ENCODE measurements around the gene WNT7B. TPM values are rescaled to one million over a fixed set of nuclear protein-coding genes. Genes with fewer than 3 reads are reported as not detected.

The WNT7B gene
- polyA plus RNA-seq, 1 of the 3 experiments (the other 2 are of a cell fraction), result 0.13 TPM

DNA sequence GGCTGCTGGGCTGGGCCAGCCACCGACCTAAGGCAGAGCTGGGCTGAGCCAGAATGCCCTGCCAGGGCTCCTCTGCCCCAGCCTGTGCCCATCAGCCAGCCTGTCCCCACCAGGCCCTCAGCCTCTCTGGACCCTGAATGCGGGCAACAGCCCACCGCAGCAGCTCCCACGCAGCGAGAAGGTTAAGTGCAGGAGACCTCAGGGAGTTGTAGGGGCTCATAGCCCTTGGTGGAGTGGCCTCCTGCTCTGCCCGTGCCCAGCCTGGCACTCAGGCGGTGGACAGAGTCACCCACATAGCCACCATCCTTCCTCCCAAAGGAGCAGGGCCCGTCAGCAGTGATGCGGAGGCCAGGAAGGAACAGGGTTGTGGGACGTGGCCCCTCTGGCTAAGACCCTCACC is 19.1 kb downstream of the WNT7B start:
- no peak for DNase-seq
- Histone ChIP-seq H3K36me3 (replicated peaks in 1 of 2; ENCODE audit: control insufficient read depth in 1 of 2, insufficient read depth in 2 of 2, low read length in 1 of 2) (no peaks in the 10 kb centered on the region), H3K9me3 (no peaks in the 10 kb centered on the region), H3F3A (replicated peaks; ENCODE audit: insufficient read depth) (no peaks in the 10 kb centered on the region), H4K20me1 (ENCODE audit: insufficient read depth) (no peaks in the 10 kb centered on the region), H3K4me2 (no peak overlapping the region), H3K4me3 (ENCODE audit: low read depth in 2 of 2, low read length in 1 of 2) (no peak overlapping the region), H3K27ac (ENCODE audit: low read depth in 2 of 2, low read length in 1 of 2) (no peak overlapping the region), H3K27me3 (ENCODE audit: insufficient read depth) (peaks cover 8% of the 10 kb centered on the region; the same call in 1 of the 2 replicates), H3K9ac (no peak overlapping the region), H3K79me2 (ENCODE audit: insufficient read depth) (no peaks in the 10 kb centered on the region), H2AFZ (ENCODE audit: low read depth) (no peak overlapping the region), H3K9me2 (no peaks in the 10 kb centered on the region), H3K4me1 (ENCODE audit: control insufficient read depth in 1 of 2, insufficient read depth in 2 of 2, low read depth in 1 of 2, low read length in 1 of 2) (no peaks in the 10 kb centered on the region)
- WGBS (ENCODE audit: low lambda C conversion rate), result 89% methylated on average over 9 of the region's 10 CpGs
- POLR2A ChIA-PET, result no interaction called here
- CTCF ChIA-PET, result interaction anchor here (0.6 to 0.9 kb wide), 2 partner anchors 10 to 380 kb away, joined by 3 read pairs; no protein-coding TSS in a partner anchor
- TF ChIP-seq FOSL2 (IDR thresholded peaks at IDR 0.05; ENCODE audit: borderline replicate concordance, low read depth), result no peak

GRCh38 chr22:45953178-45953577 is 23.8 kb downstream of the WNT7B start:
- no peaks in the 10 kb centered on the region for H3F3A ChIP-seq (replicated peaks; ENCODE audit: insufficient read depth)
- H3K79me2 ChIP-seq (ENCODE audit: insufficient read depth), result no peaks in the 10 kb centered on the region
- CTCF ChIA-PET, result interaction anchor here (0.8 to 0.9 kb wide), 2 partner anchors 12 to 375 kb away, joined by 3 read pairs; no protein-coding TSS in a partner anchor
- POLR2A ChIA-PET, result no interaction called here
- no peaks in the 10 kb centered on the region for H4K20me1 ChIP-seq (ENCODE audit: insufficient read depth)
- H2AFZ ChIP-seq (ENCODE audit: low read depth), result no peak overlapping the region
- TF ChIP-seq EP300 (IDR thresholded peaks at IDR 0.05; ENCODE audit: borderline replicate concordance in 1 of 2, low read depth in 1 of 2, low read length in 1 of 2) (no peak), TCF12 (IDR thresholded peaks at IDR 0.05) (no peak), POLR2AphosphoS5 (IDR thresholded peaks at IDR 0.05; ENCODE audit: low read depth, low read length) (no peak), EZH2phosphoT487 (IDR thresholded peaks at IDR 0.05; ENCODE audit: borderline replicate concordance, low read depth) (no peak), MXI1 (IDR thresholded peaks at IDR 0.05; ENCODE audit: low read depth, low read length) (no peak), MAX (IDR thresholded peaks at IDR 0.05; ENCODE audit: low read depth) (no peak), SIN3A (IDR thresholded peaks at IDR 0.05; ENCODE audit: borderline replicate concordance, low read depth, low read length) (no peak), NRF1 (IDR thresholded peaks at IDR 0.05; ENCODE audit: low read depth, low read length) (no peak)
- no peak overlapping the region for H3K4me2 ChIP-seq
- DNase-seq, result no peak
- H3K27ac ChIP-seq (ENCODE audit: low read depth in 2 of 2, low read length in 1 of 2), result no peak overlapping the region
- no peaks in the 10 kb centered on the region for H3K4me1 ChIP-seq (ENCODE audit: control insufficient read depth in 1 of 2, insufficient read depth in 2 of 2, low read depth in 1 of 2, low read length in 1 of 2)
- no peaks in the 10 kb centered on the region for H3K36me3 ChIP-seq (replicated peaks in 1 of 2; ENCODE audit: control insufficient read depth in 1 of 2, insufficient read depth in 2 of 2, low read length in 1 of 2)
- 65% methylated on average over 17 of the region's 18 CpGs for WGBS (ENCODE audit: low lambda C conversion rate)
- H3K9me2 ChIP-seq, result no peaks in the 10 kb centered on the region
- H3K4me3 ChIP-seq (ENCODE audit: low read depth in 2 of 2, low read length in 1 of 2), result no peak overlapping the region
- no peak overlapping the region for H3K9ac ChIP-seq
- H3K27me3 ChIP-seq (ENCODE audit: insufficient read depth), result peaks cover 8% of the 10 kb centered on the region; the same call in 1 of the 2 replicates
- H3K9me3 ChIP-seq, result no peaks in the 10 kb centered on the region

GRCh38 chr22:45952553-45952952 is 24.4 kb downstream of the WNT7B start:
- no peak overlapping the region for H2AFZ ChIP-seq (ENCODE audit: low read depth)
- TF ChIP-seq ELF1 (IDR thresholded peaks at IDR 0.05), result no peak
- no peak for TF ChIP-seq EZH2phosphoT487 (IDR thresholded peaks at IDR 0.05; ENCODE audit: borderline replicate concordance, low read depth)
- no peak for TF ChIP-seq POLR2AphosphoS5 (IDR thresholded peaks at IDR 0.05; ENCODE audit: low read depth, low read length)
- no peak for TF ChIP-seq USF2 (IDR thresholded peaks at IDR 0.05; ENCODE audit: borderline replicate concordance, low read depth, low read length)
- TF ChIP-seq, protein P1, sequence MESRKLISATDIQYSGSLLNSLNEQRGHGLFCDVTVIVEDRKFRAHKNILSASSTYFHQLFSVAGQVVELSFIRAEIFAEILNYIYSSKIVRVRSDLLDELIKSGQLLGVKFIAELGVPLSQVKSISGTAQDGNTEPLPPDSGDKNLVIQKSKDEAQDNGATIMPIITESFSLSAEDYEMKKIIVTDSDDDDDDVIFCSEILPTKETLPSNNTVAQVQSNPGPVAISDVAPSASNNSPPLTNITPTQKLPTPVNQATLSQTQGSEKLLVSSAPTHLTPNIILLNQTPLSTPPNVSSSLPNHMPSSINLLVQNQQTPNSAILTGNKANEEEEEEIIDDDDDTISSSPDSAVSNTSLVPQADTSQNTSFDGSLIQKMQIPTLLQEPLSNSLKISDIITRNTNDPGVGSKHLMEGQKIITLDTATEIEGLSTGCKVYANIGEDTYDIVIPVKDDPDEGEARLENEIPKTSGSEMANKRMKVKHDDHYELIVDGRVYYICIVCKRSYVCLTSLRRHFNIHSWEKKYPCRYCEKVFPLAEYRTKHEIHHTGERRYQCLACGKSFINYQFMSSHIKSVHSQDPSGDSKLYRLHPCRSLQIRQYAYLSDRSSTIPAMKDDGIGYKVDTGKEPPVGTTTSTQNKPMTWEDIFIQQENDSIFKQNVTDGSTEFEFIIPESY (IDR thresholded peaks at IDR 0.05; ENCODE audit: borderline replicate concordance, low read depth), result no peak
- no peak for TF ChIP-seq JUND (IDR thresholded peaks at IDR 0.05)
- TF ChIP-seq TCF12 (IDR thresholded peaks at IDR 0.05), result no peak
- no peak for TF ChIP-seq RAD21 (IDR thresholded peaks at IDR 0.05; ENCODE audit: low read length)
- TF ChIP-seq SMC3 (IDR thresholded peaks at IDR 0.05; ENCODE audit: low read depth, low read length), result no peak
- no peak for TF ChIP-seq MEF2A (IDR thresholded peaks at IDR 0.05; ENCODE audit: borderline replicate concordance, low read depth)
- TF ChIP-seq TAF1 (IDR thresholded peaks at IDR 0.05; ENCODE audit: borderline replicate concordance, low read depth, low read length), result no peak
- no peak for TF ChIP-seq FOSL2 (IDR thresholded peaks at IDR 0.05; ENCODE audit: borderline replicate concordance, low read depth)
- TF ChIP-seq GATA2 (CRISPR knock-in tag; IDR thresholded peaks at IDR 0.05), result no peak

More at GRCh38 chr22:45952553-45952952, 24.4 kb downstream of the WNT7B start:
- Histone ChIP-seq H3K9ac (no peak overlapping the region), H3K4me1 (ENCODE audit: control insufficient read depth in 1 of 2, insufficient read depth in 2 of 2, low read depth in 1 of 2, low read length in 1 of 2) (no peaks in the 10 kb centered on the region), H3K9me2 (no peaks in the 10 kb centered on the region), H3K79me2 (ENCODE audit: insufficient read depth) (no peaks in the 10 kb centered on the region), H3K9me3 (no peaks in the 10 kb centered on the region), H4K20me1 (ENCODE audit: insufficient read depth) (no peaks in the 10 kb centered on the region), H3F3A (replicated peaks; ENCODE audit: insufficient read depth) (no peaks in the 10 kb centered on the region), H3K4me3 (ENCODE audit: low read depth in 2 of 2, low read length in 1 of 2) (no peak overlapping the region), H3K27ac (ENCODE audit: low read depth in 2 of 2, low read length in 1 of 2) (no peak overlapping the region), H3K4me2 (no peak overlapping the region), H3K27me3 (ENCODE audit: insufficient read depth) (peaks cover 8% of the 10 kb centered on the region; the same call in 1 of the 2 replicates), H3K36me3 (replicated peaks in 1 of 2; ENCODE audit: control insufficient read depth in 1 of 2, insufficient read depth in 2 of 2, low read length in 1 of 2) (no peaks in the 10 kb centered on the region)
- ChIA-PET POLR2A (no interaction called here), CTCF (interaction anchor here (0.8 kb wide), 1 partner anchor 11 kb away, joined by 3 read pairs; no protein-coding TSS in a partner anchor)
- 79% methylated on average over 6 of the region's 12 CpGs for WGBS (ENCODE audit: low lambda C conversion rate)
- no peak for DNase-seq
